Spleen (tissue), 11 donors: ENCODE measurements around the gene RSPH3. TPM values are rescaled to one million over a fixed set of nuclear protein-coding genes. Genes with fewer than 3 reads are reported as not detected.

ENCODE experiments used
- DNase-seq: peaks from one replicate; pipeline ENCODE4 v3.0.0-alpha.2; 2020
- H3K27ac ChIP-seq, 8 donors: fragments of 200-600 bp; sonication (generic) in 7 of 8; 1 replicate in 4 of 8; 2 replicates in 4 of 8; pipeline versions ENCODE4 v1.5.0 to v1.8.0; 2016 to 2021; ENCODE audit warnings: inconsistent platforms in 4 of 8, mild to moderate bottlenecking in 4 of 8, moderate library complexity in 1 of 8
- H3K27me3 ChIP-seq, 7 donors: fragments of 200-600 bp; sonication (generic) in 6 of 7; replicated peaks in 1 of 7; 1 replicate in 4 of 7; 2 replicates in 3 of 7; pipeline versions ENCODE4 v1.5.0 to v1.8.0; 2016 to 2021; ENCODE audit warnings: inconsistent platforms in 3 of 7, mild to moderate bottlenecking in 1 of 7
- H3K36me3 ChIP-seq, 6 donors: fragments of 200-600 bp; sonication (generic) in 5 of 6; 1 replicate in 4 of 6; 2 replicates in 2 of 6; pipeline versions ENCODE4 v1.5.0 to v1.8.0; 2016 to 2021; ENCODE audit warnings: inconsistent platforms in 2 of 6
- H3K4me1 ChIP-seq, 6 donors: fragments of 200-600 bp; sonication (generic) in 5 of 6; 1 replicate in 3 of 6; 2 replicates in 3 of 6; pipeline versions ENCODE4 v1.5.0 to v1.8.0; 2016 to 2021; ENCODE audit warnings: inconsistent platforms in 3 of 6
- H3K4me3 ChIP-seq, 8 donors: fragments of 200-600 bp; sonication (generic) in 7 of 8; 1 replicate in 4 of 8; 2 replicates in 4 of 8; pipeline versions ENCODE4 v1.5.0 to v1.8.0; 2016 to 2021; ENCODE audit warnings: inconsistent platforms in 4 of 8, mild to moderate bottlenecking in 4 of 8, moderate library complexity in 2 of 8
- H3K9me3 ChIP-seq, 8 donors: fragments of 200-600 bp; sonication (generic) in 7 of 8; 1 replicate in 4 of 8; 2 replicates in 4 of 8; pipeline versions ENCODE4 v1.5.0 to v1.8.0; 2016 to 2021; ENCODE audit warnings: inconsistent platforms in 4 of 8
- CTCF ChIP-seq, 11 experiments: fragments of 200-600 bp in 7 of 11; fragments of 450-650 bp in 4 of 11; sonication (generic) in 4 of 11; IDR thresholded peaks in 8 of 11; conservative IDR thresholded peaks in 3 of 11; 1 replicate in 7 of 11; 2 replicates in 4 of 11; pipeline versions ENCODE4 v1.4.0 to v1.8.0; 2016 to 2021; ENCODE audit warnings: antibody characterized with exemption in 11 of 11, inconsistent platforms in 4 of 11, mild to moderate bottlenecking in 1 of 11
- POLR2A ChIP-seq, 3 donors: fragments of 450-650 bp; IDR thresholded peaks; one replicate each; pipeline ENCODE4 v1.5.1; 2017; ENCODE audit warnings: antibody characterized with exemption in 3 of 3, mild to moderate bottlenecking in 1 of 3
- POLR2AphosphoS5 ChIP-seq, 3 donors: sonication (generic); formaldehyde crosslinking; IDR thresholded peaks; one replicate each; pipeline ENCODE4 v1.5.1; 2017; ENCODE audit warnings: antibody characterized with exemption in 3 of 3
- WGBS, 5 donors: extraction: QIAGEN DNeasy Blood & Tissue Kit in 3 of 5; methylation state at CpG; one replicate each; pipeline versions ENCODE4 v1.1.5 to v1.1.7; 2013 to 2018; 5-methylcytosine and 5-hydroxymethylcytosine counted together
- intact Hi-C: fragments of 100-400 bp; cut with DNase I; formaldehyde crosslinking; loops from one replicate; pipeline ENCODE4 v1.15.0; 2023; ENCODE audit warnings: low total_unique reads
- polyA plus RNA-seq, 3 donors: library from polyadenylated mRNA; stranded (reverse); fragments of 200-250 nt; gene quantifications; one replicate each; pipeline ENCODE4 v1.2.1, GENCODE V29; 2013
- total RNA-seq, 7 donors: library from RNA; depleted of rRNA in 3 of 7; stranded (reverse); fragments of >200 nt in 3 of 7; fragmentation: NEBNext Ultra II Directional in 4 of 7; extraction: Animal tissue kit (Norgen Biotek cat#: 25700) in 4 of 7; gene quantifications; one replicate each; pipeline versions ENCODE4 v1.1.0 to v1.2.1, GENCODE V29; 2016 to 2021
- donor health status: healthy with polysubstance abuse.
- donor health status: DM: no; HTN: no; CAD: no; lungs with moderate emphysema.
- donor health status: DM: no; HTN: no; CAD: no.
- donor health status: Bipolar disorder and iron deficiency.
- donor health status: healthy.
- donor health status: DM: no; HTN: no; CAD: no.
- donor health status: DM: yes; HTN: yes; CAD: no.

RSPH3 gene
- total and polyA plus RNA-seq, 10 donors: 0.91 to 7.3 (median 4.7) TPM

- TF ChIP-seq CTCF (IDR thresholded peaks at IDR 0.05 in 8 of 11, conservative IDR thresholded peaks at IDR 0.05 in 3 of 11) (no peak), POLR2A (IDR thresholded peaks at IDR 0.05) (no peak), POLR2AphosphoS5 (IDR thresholded peaks at IDR 0.05) (no peak)
- Histone ChIP-seq H3K27ac (no peak overlapping the region), H3K27me3 (no peaks in the 10 kb centered on the region), H3K4me1 (peaks cover 0 to 1% (median 0%) of the 10 kb centered on the region in 6 donors), H3K36me3 (no peaks in the 10 kb centered on the region), H3K4me3 (no peak overlapping the region), H3K9me3 (peaks cover 3 to 38% (median 33%) of the 10 kb centered on the region in 8 donors)
- WGBS, 5 donors: 72 to 79% (median 78%) methylated on average over 4 of the region's 4 CpGs
- intact Hi-C loops: no loop called here
- DNase-seq: no peak
These were observed 23.9 kb upstream of the RSPH3 start for GRCh38 chr6:159023893-159024292.

- TF ChIP-seq CTCF (IDR thresholded peaks at IDR 0.05 in 8 of 11, conservative IDR thresholded peaks at IDR 0.05 in 3 of 11) (no peak), POLR2A (IDR thresholded peaks at IDR 0.05) (no peak), POLR2AphosphoS5 (IDR thresholded peaks at IDR 0.05) (no peak)
- Histone ChIP-seq H3K9me3 (peaks cover 3 to 28% (median 19%) of the 10 kb centered on the region in 8 donors), H3K27ac (peak overlapping the region in 2 of 8 donors; percentile 10 to 25), H3K27me3 (no peaks in the 10 kb centered on the region), H3K36me3 (no peaks in the 10 kb centered on the region), H3K4me1 (peaks cover 0 to 23% (median 16%) of the 10 kb centered on the region in 6 donors), H3K4me3 (no peak overlapping the region)
- DNase-seq: no peak
- intact Hi-C loops: no loop called here
- 79 to 94% (median 85%) methylated on average over 2 of the region's 2 CpGs for WGBS, 5 donors
These were observed 20.0 kb upstream of the RSPH3 start for GRCh38 chr6:159020011-159020410.

GRCh38 chr6:159017757-159018559 lies 18.0 kb upstream of the RSPH3 start:
- peaks cover 0 to 8% (median 0%) of the 10 kb centered on the region in 8 donors for H3K9me3 ChIP-seq
- H3K27me3 ChIP-seq: no peaks in the 10 kb centered on the region
- H3K36me3 ChIP-seq: no peaks in the 10 kb centered on the region
- H3K27ac ChIP-seq: peak overlapping the region in 4 of 8 donors; percentile 5 to 55 (median 16)
- TF ChIP-seq CTCF (IDR thresholded peaks at IDR 0.05 in 8 of 11, conservative IDR thresholded peaks at IDR 0.05 in 3 of 11) (no peak), POLR2A (IDR thresholded peaks at IDR 0.05) (no peak), POLR2AphosphoS5 (IDR thresholded peaks at IDR 0.05) (no peak)
- H3K4me3 ChIP-seq: no peak overlapping the region
- intact Hi-C loops: no loop called here
- DNase-seq: no peak
- 46 to 57% (median 51%) methylated on average over 3 of the region's 3 CpGs for WGBS, 5 donors
- H3K4me1 ChIP-seq: peaks cover 0 to 37% (median 24%) of the 10 kb centered on the region in 6 donors

- Histone ChIP-seq H3K27me3 (no peaks in the 10 kb centered on the region), H3K27ac (no peak overlapping the region), H3K4me3 (no peak overlapping the region), H3K36me3 (no peaks in the 10 kb centered on the region), H3K4me1 (peaks cover 0 to 51% (median 29%) of the 10 kb centered on the region in 6 donors), H3K9me3 (peaks cover 0 to 7% (median 0%) of the 10 kb centered on the region in 8 donors)
- DNase-seq: no peak
- intact Hi-C loops: no loop called here
- no peak for TF ChIP-seq POLR2A (IDR thresholded peaks at IDR 0.05)
These were observed 14.4 kb upstream of the RSPH3 start for GRCh38 chr6:159014406-159014805.
